Left forelimb (tissue), 1 donor: Measurements from ENCODE around the gene TINAGL1.

Experiments
- DNase-seq: peaks from one replicate; pipeline ENCODE4 v3.0.0-alpha.2; 2018; ENCODE audit warnings: low spot score

TINAGL1 gene, protein sequence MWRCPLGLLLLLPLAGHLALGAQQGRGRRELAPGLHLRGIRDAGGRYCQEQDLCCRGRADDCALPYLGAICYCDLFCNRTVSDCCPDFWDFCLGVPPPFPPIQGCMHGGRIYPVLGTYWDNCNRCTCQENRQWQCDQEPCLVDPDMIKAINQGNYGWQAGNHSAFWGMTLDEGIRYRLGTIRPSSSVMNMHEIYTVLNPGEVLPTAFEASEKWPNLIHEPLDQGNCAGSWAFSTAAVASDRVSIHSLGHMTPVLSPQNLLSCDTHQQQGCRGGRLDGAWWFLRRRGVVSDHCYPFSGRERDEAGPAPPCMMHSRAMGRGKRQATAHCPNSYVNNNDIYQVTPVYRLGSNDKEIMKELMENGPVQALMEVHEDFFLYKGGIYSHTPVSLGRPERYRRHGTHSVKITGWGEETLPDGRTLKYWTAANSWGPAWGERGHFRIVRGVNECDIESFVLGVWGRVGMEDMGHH

DNA sequence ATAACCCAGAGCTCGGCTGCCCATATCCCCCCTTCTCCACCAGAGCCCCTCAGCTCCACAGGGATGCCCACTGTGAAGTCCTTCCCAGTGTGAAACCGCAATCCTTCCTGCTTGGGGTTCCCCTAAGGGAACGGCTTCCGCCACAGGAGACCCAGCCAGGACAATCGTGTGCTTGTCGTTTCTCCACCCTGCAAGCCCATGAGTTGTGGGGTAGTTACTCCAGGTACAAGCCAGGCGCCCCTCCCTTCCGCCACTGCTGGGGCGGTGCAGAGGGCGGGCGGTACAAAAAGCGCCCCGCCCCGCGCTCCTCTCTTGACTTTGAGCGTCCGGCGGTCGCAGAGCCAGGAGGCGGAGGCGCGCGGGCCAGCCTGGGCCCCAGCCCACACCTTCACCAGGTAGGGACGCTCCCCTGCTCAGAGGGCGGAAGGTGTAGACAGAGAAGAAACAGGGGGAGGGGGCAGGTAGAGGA lies at the start of gene TINAGL1:
Gene TINAGL1 (plus strand): TSS at position 315 of the 469 bp plus-strand sequence. CDS start 634 bp downstream, outside the sequence.
- DNase-seq = peak; percentile 54

DNA sequence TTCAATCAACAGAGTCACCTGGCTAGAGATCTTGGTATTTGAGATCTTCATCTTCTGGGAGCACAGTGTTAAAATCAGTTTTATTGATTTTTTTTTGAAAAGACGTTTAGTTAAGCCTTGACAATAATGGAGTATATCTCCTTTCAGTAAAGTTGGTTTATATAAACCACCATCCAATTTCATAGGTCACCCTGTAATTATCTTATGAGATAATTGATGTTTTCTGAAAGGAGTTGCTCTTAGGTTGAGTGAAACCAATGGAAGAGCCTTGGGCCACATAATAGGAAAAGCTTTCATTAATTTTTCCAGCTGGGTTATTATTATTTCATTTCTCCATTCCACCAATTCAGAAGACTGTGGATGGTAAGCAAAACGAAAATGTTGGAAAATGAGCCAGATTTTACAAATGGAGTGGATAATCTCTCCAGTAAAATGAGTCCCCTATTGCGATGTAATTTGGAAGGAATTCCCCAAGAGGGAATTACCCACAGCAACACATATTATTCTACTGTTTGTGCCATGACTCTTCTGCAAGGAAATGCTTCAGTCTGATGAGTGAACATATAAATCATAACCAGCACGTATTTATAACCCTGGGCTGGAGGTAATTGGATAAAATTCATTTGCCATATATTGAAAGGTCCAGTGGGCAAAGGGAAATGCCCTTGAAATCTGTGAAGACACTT lies 46.2 kb upstream of the TINAGL1 start:
- no peak for DNase-seq

DNA sequence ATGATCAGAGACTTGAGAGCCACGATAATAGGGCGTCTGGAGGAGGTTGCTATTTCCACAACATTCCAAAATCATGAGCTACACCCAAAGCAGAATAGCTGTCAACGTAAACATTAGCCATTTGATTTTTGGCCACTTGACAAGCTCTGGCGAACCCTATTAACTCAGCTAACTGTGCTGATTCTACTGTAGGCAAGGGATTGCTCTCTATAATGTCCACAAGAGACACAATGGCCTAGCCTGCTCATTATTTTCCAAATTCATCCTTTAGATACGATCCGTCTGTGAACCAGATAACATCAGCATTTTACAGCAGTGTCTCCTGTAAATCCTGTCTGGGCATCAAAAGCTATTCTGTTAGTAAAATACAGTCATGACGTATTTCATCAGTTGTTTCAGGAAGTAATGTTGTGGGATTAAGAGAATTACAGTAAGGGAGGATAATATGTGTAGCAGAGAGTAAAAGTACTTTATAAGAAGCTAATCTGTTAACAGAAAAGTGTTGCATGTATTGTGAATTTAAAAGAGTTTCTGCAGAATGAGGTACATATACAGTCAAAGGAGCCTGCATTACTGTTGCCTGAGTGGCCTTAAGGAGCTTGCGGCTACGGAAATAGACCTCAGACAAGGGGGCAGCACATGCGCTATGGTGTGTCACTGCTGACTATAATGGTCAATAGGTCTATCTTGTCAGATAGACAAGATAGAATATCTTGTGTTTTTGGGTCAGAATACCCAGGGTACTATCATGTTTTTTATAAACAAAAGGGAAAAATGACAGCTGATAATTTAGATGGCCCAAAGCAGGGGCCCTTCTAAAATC lies 44.9 kb upstream of the TINAGL1 start:
- no peak for DNase-seq

DNA sequence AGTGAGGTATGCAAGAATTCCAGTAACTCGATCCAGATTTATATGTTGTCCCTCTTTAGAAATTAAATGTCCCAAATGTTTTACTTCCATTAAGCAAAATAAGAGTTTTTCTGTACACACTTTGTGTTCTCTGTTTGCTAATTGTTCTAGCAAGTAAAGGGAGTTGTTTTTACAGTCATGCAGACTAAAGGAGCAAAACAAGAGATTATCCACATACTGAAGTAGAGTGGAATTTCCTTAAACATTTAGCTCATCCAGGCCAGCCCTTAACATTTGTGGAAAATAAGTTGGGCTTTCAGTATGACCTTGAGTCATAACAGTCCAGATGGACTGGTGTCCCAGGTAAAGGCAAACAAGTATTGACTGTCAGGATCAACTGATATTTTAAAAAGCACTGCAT lies 44.1 kb upstream of the TINAGL1 start:
- DNase-seq = no peak

DNA sequence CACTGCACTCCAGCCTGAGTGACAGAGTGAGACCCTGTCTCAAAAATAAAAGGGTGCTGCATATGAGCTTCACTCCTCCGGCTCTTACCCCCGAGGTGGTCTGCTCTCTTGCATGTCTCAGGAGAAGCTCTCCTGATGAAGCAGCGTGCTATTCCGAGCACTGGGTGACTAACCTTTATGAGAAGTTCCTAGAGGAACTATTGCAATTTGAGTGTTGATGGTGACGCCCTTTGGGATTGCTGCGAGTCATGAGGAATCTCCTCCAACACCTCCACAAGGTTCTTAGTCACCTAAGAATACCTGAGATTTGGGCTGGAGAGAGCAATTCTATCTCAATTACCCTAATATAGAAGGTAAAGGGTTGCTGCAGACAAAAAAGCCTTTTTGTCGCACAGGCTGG lies 40.8 kb upstream of the TINAGL1 start:
- DNase-seq = no peak

DNA sequence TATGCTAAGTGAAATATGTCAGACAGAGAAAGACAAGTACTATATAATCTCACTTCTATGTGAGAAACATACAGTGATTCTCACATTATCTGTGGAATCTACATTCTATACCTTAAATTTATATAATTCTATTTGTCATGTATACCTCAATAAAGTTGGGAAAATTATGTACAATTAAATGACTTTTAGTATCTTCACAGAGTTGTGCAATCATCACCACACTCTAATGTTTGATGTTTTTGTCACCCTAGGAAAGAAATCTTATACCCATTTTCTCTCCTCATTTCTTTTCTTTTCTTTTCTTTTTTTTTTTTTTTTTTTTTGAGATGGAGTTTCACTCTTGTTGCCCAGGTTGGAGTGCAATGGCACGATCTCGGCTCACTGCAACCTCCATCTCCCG lies 37.0 kb upstream of the TINAGL1 start:
- no peak for DNase-seq

DNA sequence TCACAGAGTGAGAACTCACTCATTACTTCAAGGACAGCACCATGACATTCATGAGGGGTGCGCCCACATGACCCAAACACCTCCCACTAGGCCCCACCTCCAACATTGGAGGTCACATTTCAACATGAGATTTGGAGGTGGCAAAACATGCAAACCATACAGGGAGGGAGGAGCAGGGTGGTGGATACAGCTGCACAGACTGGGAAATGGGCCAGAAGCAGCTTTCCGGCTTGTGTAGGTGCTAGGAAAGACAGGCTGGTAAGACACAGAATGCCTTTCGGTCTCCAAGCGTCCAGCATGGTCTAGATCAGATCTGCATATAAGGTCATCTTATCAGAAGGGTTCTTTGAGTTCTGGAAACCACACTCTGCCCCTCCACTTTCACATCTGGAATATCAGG lies 35.1 kb upstream of the TINAGL1 start:
- no peak for DNase-seq

DNA sequence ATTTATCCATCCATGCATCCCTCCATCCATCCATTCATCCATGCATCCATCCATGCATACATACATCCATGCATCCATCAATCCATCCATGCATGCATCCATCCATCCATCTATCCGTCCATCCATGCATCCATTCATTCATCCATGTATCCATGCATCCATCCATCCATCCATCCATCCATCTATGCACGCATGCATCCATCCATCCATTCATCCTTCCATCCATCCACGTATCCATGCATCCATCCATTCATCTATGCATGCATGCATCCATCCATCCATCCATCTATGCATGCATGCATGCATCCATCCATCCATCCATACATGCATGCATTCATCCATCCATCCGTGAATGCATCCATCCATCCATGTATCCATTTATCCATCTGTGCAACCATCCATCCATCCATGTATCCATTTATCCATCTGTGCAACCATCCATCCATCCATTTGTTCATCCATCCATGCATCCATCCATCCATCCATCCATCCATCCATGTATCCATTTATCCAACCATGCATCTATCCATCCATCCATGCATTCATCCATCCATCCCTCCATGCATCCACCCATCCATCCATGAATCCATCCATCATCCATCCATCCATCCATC lies 30.3 kb upstream of the TINAGL1 start:
- no peak for DNase-seq

DNA sequence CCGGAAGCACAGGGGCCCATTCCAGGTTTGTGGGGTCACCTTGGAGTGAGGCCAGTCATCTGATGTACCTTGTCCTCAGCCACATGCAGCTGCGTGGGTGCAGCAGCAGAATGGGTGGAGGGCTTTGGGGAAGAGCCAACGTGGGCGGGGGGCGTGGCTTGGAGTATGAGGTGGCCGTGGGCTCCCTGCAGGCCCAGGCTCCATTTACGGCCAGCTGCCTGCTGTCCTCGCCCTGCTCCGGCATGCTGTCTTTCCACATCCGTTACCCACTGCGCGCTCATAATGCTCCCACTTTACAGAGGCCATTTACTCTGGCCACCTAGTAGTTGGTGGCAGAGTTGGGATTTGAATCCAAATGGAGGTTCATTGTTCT lies 27.8 kb upstream of the TINAGL1 start:
- DNase-seq = no peak

DNA sequence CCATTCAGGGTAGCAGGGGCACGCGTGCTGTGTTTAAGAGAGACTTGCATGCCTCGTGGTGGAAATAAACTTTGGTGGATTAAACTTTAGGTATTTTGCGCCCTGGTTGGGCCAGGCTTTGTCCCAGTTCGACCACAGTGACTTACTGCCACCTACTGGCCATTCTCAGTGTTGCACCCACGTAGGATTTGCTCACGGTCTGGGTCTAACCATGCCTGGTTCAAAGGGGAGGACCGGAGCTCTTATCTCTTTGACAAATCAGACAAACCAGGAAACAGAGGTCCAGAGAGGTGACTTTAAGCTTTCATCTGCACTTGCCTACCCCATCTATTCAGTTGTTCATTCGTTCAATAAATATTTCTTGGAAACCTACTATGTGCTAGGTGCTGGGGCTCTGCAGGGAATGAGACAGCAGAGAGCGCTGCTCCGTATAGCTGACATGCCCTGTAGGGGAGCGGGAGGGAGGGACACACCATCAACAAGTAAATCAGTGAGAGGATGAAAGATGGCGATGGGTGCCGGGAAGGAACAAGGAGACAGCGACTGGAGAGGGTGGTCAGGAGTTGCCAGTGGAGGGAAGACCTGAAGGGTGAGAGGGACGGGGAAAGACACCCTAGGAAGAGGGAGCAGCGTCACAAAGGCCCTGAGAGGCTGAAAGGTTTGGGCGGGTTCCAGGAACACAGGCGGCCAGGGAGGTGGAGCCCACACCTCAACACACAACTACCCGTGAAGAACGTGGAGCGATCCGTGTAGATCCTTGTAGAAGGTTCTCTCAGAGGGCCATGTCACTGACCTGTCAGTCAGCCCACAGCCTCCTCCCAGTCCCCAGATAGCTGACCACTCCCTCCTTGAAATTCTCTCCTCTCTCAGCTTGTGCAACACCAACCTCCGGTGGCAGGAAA lies 27.2 kb upstream of the TINAGL1 start:
- peak; percentile 90 for DNase-seq

DNA sequence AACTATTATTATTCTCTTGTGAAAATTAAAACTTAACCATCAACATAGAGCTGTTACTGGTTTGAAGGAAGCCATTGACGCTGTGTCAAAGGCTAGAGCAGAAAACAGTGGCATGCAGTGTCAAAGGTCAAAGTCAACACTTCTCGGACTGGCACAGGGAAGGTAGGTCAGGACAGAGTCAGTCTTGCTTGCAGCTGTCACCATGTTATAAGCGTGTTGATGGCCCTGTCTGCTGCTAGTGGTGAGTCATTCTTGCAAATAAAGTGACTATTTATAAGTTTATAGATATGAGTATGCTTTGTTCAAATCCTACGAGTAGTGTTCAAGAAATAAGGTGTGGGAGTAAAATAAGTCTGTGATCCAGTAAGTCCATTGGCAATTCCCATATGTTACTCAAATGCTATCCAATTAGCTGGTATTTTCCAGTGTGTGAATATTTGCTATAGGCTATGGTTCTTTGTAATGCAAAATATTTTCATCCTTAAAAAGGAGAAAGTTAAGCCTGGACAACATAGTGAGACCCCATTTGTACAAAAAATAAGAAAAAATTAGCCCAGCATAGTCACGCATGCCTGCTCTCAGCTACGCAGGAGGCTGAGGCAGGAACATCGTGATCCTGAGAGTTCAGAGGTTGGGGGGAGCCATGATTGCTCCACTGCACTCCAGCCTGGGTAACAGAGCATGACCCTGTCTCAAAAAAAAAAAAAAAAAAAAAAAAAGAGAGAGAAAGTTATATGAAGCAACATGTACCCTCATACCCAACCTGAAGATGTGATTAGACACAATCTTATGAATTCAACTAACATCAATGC lies 26.3 kb upstream of the TINAGL1 start:
- no peak for DNase-seq

DNA sequence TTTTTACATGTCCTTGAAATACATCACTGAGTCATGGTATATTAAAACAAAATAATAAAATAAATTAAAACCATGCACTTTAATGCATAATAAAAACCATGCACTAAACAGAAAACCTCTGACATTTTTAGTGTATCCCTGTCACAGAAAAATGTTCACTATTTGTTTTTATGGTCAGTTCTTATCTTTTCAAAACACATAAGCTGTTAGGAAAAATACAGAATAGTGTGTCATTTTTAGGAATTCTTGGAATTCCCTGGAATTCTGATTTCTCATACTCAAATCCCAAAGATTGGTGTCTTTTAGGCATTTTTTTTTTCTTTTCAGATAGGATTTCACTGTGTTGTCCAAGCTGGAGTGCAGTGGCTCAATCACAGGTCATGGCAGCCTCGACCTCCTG lies 25.1 kb upstream of the TINAGL1 start:
- DNase-seq = no peak

DNA sequence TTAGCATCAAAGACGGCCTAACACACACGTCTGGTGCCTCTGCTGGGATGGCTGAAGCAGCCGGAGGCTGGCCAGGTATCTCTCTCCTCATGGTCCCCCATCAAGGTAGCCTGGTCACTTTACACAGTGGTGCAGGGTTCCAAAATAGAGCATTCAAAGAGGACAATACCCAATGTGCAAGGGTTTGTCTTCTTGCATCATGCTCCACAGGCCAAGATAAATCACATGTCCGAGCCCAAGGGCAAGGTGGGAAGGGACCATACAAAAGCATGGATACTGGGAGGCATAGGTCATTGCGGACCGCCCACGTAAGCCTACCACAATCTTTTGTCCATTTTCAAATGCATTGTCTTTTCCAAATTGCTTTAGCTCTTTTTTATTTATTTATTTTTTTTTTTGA lies 23.8 kb upstream of the TINAGL1 start:
- no peak for DNase-seq

DNA sequence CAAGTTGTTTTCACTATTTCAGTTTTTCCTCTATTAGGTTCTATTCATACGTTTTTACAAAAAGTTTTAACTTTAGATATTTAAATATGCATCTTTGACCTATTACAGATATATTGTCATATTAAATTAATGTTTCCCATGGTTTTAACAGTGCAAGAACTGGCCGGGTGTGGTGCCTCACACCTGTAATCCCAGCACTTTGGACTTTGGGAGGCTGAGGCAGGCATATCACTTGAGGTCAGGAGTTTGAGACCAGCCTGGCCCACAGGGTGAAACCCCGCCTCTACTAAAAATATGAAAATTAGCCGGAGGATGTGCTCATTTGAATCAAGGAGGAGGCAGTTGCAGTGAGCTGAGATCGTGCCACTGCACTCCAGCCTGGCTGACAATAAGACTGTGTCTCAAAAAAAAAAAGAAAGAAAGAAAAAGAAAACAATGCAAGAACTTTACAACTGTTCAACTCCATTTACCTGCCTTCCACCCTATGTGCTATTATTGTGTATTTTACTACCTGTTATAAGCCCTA lies 19.8 kb upstream of the TINAGL1 start:
- DNase-seq = no peak

DNA sequence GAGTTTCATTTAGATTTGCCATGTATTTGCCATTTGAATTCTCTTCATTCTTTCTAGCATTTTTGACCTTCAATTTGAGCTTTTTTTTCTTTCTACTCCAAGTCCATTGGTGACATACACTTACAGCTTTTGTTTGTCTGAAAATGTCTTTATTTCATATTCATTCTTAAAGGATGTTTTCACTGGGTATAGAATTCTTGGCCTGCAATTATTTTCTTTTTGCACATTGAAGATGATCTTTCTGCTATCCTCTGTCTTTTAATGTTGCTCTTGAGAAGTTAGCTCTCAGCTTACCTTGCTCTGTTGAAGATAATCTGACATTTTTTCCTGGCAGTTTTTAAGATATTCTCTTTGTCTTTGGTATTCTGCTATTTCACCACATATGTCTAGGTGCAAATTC lies 16.6 kb upstream of the TINAGL1 start:
- no peak for DNase-seq

DNA sequence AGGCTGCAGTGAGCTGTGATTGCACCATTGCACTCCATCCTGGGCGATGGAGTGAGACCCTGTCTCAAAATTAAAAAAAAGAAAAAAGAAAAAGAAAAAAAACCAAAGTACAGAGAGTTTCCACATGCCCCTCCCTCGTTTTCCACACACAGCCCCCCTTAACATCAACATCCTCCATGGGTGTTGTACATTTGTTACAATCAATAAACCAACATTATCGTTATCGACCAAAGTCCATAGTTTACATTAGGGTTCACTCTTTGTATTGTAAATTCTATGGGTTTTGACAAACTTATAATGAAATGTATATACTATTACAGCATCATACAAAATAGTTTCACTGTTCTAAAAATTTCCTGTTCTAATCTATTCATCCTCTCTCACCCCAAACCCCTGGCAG lies 15.9 kb upstream of the TINAGL1 start:
- no peak for DNase-seq

DNA sequence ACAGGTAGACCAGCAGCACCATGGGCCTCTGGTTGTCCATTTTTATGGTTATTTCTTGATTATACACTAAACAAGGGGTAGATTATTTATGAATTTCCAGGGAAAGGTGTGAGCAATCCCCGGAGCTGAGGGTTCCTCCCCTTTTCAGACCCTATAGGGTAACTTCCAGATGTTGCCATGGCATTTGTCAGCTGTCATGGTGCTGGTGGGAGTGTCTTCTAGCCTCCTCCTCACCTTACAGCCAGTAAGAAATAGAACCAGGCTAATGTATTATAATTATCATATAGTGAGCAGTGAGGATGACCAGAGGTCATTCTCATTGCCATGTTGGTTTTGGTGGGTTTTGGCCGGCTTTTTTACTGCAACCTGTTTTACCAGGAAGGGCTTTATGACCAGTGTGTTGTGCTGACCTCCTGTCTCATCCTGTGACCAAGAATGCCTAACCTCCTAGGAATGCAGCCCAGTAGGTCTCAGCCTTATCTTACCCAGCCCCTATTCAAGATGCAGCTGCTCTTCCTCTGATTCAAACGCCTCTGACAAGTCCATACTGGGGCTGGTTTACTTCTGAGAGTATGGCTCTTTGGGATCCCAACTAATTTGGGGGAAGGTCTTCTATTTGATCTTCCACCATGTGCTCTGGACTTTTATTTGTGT lies 13.5 kb upstream of the TINAGL1 start:
- DNase-seq = no peak

DNA sequence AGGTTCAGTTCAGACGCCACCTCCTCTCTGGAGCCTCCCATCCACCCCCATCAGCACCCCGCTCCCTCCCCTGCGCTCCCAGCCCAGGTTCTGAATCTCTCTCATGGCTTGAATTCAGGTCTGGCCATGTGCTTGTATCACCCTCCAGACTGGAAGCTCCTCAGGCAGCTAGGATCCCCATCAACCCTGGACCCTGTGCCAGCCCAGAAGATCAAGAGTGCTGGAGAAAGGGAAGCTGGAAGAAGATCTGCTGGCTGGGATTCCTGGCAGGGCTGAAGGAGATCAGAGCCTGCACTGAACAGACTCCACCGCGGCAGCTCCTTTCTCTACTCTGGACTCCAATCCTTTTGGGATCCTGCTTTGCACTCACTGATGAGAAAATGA lies 11.7 kb upstream of the TINAGL1 start:
- DNase-seq = no peak

DNA sequence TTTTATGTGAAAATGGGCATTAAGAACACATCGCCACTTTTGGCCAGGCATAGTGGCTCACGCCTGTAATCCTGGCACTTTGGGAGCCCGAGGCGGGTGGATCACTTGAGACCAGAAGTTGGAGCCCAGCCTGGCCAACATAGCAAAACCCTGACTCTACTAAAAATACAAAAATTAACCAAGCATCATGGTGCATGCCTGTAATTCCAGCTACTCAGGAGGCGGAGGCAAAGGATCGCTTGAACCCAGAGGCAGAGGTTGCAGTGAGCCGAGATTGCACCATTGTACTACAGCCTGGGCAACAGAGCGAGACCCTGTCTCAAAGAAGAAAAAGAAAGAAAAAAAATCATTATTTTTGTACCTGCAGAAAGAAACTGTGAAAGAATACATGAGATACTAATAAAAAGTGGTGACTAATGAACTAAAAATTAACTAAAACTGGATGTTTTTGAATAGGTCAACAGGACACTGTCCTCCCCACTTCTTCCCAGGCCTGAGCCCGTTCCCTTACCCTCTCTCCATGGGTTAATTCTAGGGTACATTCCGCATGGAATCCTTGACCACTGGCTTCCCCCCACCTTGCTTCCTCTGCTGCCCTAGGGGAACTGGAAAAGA lies 8.3 kb upstream of the TINAGL1 start:
- no peak for DNase-seq
